NCI-H1092 (cell line): ENCODE results near the gene CNTROB.

Experiments
- DNase-seq: peaks from one replicate; lab custom pipeline; 2025; lab: John Stamatoyannopoulos, UW

CNTROB gene

DNA sequence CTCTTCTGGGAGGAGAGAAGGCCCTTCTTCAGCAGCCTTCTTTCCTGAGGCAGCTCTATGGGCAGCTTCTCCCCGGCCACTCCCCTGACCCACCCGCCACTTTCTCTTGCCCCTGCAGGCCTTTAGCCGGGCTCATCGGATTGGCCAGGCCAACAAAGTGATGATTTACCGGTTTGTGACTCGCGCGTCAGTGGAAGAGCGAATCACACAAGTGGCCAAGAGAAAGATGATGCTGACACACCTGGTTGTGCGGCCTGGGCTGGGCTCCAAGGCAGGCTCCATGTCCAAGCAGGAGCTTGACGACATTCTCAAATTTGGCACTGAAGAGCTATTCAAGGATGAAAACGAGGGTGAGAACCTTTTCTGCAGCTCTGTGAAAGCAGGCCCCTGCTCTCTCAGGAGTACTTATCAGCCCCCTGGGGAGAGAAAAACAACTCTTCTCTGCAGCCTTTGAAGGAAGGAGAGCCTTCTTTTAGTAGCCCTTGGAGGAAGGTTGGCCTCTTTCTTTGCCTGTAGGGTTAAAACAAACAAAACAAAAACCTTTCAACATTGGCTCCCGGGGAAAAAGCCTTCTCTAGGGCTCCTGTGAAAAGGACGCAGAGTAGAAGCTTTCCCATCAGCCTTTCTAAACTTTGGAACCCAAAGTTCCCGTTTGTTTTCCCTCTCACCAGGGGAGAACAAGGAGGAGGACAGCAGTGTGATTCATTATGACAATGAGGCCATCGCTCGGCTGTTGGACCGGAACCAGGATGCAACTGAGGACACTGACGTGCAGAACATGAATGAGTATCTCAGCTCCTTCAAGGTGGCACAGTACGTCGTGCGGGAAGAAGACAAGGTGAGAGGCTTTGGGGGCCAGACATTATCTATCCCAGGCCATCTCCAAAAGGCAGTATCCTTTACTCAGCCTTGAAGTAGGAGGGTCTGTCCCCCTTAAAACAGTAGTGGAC is 28.6 kb upstream of the CNTROB start:
- DNase-seq = no peak

DNA sequence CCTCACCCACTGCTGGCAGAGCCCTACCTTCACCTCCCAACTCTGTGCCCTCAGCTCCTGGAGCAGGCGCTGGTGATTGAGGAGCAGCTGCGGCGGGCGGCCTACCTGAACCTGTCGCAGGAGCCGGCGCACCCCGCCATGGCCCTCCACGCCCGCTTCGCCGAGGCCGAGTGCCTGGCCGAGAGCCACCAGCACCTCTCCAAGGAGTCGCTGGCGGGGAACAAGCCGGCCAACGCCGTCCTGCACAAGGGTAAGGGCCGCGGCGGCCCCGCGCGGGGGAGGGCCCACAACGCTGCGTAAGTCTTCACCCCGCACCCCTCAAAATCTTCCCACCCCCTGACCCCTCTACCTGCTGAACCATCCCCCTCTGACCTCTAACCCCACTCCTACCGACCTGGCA is 22.9 kb upstream of the CNTROB start:
- DNase-seq = no peak

DNA sequence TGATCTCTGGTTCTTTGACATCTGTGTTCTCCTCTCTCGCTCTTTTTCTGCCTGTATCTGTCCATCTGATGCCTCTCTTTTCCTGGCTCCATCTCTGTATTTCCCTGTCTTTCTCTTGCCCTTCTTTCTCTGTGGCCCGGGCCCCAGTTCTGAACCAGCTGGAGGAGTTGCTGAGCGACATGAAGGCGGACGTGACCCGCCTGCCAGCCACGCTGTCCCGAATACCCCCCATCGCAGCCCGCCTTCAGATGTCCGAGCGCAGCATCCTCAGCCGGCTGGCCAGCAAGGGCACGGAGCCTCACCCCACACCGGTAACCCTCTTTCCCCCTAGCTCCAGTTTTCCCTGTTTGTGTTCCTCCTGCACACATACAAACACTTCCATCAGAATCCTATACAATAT is 21.7 kb upstream of the CNTROB start:
- DNase-seq = no peak

DNA sequence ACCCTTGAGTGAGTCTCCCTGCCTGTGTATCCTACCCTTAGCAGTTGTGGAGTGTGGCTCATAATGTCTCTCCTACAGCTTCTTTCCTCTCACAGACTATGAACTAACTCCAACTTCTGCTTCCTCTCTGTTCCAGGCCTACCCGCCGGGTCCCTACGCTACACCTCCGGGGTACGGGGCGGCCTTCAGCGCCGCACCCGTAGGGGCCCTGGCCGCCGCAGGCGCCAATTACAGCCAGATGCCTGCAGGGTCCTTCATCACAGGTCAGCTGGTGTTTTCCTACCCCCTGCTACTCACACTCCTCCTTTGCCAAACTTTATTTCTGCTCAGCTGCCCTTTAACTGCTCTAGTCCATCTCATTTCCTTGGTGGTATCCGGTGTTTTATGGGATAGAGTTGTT is 21.3 kb upstream of the CNTROB start:
- DNase-seq = no peak

DNA sequence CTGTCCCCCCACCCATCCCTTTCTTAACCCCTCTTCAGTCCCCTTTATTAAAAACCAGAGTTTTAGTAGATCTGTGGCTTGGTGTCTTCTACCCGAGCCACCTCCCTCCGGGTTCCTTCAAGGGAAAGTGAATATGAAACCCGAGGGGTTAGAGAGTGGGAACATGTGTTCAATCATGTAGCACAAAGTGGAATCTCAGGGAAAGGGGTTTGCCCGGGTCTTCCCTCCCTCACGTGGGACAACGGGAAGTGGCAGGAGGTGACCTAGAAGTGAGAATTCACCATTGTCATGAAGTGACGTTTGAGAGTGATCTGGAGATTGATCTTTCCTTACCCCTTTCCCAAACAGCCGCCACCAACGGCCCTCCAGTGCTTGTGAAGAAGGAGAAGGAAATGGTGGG is 20.9 kb upstream of the CNTROB start:
- DNase-seq = no peak

DNA sequence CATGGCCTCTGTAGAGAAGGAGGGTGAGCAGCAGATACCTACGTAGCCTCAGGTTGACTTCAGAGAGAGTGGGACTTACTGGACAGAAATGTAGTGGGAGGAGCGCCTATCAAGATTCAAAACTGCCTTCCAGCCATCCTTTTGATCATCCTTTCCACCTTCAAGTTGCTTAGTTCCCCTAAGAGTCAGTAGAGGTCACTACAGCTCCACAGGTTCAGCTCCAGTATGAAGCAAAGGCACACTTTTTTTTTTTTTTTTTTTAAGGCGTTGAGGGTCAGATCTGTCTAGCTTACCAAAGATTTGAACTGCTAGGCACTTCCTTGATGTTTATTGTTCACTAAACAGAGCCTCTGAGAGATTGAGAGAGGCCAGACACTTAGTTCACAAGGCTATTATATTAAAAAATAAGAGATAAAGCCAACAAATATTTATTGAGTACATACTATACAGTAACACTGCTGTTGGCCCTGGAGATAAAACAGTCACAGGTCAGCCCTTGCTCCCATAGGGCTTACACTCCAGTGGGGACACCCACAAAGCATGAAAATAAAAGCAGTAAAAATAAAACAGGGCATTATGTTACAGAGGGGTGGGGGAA is 19.0 kb upstream of the CNTROB start:
- DNase-seq = peak; percentile 12

DNA sequence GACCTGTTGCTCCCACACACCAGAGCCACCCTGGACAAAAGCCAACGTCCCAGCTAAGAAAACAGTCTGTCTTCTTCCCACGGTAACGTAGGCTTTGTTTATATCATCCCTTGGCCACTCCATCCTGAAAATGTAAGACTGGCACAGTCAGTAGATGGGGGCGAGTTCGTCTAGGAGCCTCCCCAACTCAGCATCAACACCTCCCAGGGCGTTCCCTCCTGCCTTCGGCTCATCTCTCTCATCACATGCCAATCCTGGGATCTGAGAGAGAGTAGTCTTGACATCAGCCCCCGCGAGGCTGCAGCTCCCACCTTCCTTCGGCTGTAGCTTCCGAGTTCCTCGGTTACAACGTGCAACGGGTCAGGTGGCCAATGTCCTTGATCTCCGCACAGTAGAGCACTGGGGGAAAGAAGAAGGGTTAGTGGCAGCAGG is 16.8 kb upstream of the CNTROB start:
- DNase-seq = no peak

DNA sequence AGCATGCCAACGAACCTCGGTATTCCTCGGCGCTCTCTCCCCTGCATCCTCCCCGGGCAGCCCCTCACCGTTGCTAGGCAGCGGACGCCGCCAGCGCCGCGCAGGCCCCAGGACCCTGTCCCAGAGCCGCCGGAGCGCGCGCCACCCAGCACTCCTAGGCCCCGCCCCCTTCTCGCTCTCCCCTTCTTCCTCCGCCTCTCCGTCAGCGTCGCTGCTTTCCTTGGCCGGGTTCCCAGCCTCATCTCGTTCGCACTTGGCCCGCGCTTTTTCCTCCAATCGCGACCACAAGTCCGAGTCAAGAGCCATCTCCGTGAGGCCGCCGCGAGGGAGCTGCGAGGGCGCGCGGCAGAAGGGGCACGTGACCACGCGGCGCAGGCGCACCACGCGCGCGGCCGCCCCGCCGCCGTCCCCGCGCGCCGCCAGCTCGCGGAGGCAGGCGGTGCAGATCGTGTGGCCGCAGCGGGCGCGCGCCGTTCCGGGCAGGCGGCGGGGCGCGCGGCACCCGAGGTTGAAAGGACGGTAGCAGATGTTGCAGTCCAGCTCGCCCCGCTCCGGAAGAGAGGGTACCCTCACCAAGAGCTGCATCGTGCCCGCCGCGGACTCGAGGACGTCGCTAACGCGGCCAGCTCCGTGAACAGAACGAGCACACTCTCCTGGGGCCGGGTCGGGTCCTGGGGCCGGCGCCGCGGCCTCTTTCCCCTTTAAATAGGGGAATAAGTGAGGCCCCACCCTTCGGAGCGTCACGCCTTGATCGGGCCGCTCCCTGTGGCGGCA is 16.2 kb upstream of the CNTROB start, which contains the start of gene RNF227:
Gene RNF227 (minus strand): TSS at position 679 of the 774 bp plus-strand sequence. CDS start 94 bp downstream, at position 585.
- peak; percentile 94 for DNase-seq

DNA sequence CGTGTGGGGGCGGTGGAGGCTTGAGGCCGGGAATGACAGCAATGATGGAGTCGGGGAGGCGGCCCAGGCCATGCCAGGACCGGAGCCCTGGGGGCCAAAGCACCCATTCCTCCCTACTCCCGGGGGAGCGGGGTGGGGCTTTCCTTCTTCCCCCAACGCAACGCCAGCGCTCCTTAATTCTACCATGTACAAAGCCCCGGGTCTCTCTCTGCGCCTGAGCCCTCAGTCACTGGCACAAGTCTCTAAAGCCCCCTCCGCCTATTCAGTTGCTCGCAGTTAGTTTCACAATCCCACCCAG is 15.7 kb upstream of the CNTROB start:
- DNase-seq = no peak

DNA sequence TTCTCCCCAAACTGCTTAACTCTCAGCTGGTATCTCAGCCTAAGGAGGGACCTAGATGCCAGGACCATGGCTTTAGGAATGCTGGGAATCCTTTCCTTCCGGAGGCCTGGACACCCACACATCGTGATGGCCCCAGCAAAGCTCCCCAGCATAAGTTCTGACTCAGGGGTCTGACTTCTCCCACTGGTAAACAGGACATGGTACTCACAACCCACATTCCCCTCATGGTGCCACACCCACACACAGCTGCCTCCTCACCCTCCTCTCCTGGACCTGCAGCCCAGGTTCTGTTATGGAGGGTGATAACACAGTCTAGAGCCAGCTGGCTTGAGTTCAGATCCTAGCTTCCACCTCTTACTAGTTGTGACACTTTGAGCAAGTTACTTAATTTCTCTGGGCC is 15.2 kb upstream of the CNTROB start:
- no peak for DNase-seq

DNA sequence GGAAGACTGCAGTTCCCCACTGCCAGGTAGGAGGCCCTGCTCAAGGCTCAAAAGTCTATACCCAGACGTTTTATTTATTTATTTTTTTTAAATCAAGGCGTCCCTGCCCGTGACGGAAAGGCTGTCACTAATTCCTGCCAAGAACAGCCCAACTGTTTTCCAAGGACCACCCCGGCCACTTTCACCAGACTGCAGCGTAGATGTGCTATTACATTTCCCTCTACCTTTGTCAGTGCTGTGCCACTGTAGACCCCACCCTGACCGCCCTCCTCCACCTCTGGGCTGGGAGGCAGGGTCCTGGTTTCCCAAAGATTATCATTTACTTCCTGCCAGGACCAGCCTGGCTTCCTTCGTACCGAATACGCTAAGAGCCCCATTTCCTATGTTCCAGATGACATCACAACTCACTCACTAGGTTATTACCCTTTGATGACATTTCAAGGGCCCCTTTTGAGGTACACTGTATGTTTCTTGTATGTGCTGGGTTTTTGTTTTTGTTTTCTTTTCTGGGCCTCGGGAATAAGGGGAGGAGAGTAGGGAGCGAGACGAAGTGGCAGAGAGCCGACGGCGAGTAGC is 9.6 kb upstream of the CNTROB start:
- no peak for DNase-seq

DNA sequence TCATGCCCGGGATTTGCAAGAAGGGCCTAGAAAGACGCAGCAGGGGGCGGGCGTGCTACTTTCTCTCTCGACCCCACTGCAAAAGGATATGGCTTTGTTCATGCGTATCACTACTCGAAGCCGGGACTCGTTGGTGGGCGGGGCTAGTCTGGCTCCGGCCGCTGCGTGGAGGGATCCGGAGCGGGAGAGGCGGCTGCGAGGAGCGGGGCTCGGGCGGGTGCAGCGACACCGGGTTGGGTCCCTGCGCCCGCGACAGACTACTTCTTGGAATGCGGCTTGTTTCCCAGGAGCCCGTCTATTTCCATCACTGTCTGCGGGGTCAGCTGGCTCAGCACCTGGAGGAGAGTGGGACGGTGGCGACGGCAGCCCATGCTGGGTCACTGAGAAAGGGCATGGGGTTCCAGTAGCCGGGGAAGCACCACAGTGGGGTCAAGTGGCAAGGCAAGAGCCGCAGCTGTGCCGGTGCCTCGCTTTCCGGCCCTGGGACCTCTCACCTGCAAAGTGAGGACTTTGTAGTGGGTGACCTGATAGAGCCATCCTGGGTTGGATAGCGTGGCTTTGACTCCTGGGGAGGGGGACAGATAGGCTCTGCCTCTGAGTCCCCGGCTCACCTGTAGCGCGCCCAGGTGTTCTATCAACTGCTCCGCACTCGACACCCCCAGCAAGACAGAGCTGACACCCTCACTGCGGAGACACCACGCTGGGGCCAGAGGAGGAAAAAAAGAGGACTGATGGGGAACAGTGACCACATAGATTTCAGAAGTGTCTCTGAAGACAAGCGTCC is 9.0 kb upstream of the CNTROB start:
- DNase-seq = no peak

DNA sequence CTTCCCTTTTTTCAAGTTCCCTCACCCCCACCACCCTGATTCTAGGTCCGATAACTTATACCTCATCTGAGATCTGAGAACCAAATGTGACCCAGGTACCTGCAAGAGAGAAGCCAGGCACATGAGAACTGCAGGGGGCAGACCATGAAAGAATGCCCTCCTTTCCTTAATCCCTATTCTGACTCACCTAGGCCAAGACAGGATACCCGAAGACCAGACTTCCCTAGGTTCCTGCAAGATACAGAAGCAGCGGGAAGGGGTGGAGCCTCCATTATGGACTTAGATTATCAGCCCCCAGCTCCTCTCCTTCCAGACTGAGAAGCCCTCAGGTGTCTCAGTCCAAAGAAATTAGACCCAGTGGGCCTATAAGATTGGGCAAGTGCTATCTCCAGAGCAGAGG is 4.4 kb upstream of the CNTROB start:
- DNase-seq = no peak

DNA sequence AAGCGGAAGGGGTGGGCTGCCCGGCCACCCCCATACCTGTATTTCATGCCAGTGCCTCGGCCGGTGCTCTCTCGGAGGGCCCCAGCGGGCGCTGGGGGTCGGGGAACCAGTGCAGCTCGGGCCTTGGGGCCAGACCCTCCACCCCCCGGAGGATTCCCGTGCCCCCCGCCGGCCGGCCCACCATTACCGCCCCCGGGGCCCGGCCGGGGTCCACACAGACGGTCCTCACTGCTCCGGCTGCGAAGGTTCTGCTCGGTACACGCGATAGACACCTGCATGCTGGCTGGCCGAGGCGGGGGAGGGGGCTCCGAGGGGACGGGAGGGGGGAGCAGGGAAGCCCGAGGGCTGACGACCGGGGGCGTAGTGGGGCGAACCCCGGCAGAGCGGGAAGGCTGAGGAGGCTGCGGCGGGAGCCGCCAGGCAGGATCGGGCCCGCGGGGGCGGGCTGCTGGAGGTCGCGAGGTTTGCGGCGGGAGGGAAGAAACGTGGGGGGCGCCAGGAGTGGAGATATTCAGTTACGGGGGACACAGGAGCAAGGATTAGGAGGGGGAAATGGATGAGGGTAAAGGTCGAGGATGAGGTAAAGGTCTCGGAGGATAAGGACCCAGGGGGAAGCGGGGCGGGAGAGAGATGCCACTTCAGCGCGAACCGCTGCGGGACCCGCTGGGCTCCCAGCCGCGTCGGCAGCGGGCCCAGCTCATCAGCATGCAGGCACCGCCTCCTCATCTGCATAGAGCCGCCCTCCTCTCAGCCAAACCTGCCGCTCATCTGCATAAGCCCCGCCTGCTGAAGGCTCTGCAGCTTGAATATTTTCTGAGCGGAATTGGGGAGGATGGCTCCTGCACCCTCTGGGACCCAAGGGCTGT is 2.6 kb upstream of the CNTROB start, which contains the start of gene KCNAB3:
Gene KCNAB3 (minus strand): TSS at position 699 of the 866 bp plus-strand sequence. CDS start 421 bp downstream, at position 278.
- peak; percentile 58 for DNase-seq

DNA sequence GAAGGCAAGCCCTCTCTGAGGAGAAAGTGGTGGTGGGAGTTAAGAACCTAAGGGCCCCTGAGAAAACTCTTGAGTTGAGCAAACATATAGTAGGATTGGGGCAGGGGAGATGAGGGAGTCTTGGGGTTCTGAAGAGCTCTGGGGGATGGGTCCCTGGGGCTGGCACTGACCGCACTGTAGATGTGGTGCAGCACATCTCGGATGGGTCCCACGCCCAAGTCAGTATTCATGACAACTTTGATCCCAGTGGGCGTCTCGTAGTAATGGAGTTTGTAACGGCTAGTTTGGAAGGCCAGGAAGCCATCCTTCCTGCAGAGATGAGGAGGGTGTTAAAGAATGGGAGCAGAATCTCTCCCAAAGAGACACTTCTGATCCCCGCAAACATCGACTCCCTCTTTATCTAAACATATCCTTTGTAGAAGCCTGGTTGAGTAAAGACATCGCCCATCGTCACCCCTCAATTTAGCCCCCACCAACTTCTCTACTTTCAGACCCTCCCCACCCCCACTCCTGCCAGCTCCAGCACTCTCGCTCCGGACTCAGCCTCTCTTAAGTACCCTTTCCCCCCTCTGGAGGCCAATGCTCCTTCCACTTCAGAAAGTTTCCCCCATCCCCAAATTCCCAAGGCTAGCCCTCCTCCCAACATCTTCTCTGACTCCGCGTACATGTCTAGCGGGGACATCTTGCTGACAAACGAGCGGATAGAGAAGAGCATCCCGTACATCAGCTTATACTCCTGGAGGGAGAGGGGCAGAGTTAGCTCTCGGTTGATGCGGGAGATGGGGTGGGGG is 970 bp upstream of the CNTROB start:
- no peak for DNase-seq

DNA sequence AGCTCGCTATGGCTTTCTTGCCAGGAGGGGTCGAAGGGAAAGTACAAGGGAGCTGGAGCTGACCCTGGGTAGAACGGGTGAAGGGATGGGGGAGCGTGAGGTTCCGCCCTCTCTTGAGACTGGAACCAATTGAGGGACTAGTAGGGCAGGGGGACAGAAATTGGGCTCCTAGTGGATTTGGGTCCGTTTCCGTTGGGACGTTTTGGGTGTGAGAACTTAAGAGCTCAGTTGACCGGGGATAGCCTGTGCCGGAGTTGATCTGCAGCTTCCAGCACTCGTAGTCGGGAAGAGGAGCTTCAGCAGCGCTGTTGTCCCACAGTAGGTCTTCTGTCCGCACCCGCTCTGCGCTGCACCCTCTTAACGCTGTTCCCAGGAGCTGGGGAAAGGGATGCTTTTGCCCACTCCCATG is 481 bp downstream of the CNTROB start:
- DNase-seq = no peak

DNA sequence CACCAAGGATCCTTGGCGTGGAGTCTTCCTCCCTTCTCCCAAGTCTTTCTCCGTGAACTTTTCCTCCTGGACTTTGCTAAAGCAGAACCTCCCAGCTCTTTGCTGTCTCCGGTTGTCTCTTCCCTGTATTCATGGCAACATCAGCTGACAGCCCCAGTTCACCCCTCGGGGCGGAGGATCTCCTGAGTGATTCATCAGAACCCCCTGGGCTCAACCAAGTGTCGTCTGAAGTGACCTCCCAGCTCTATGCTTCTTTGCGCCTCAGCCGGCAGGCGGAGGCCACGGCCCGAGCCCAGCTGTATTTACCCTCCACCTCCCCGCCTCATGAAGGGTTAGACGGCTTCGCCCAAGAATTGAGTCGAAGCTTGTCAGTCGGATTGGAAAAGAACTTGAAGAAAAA is 943 bp downstream of the CNTROB start:
- DNase-seq = no peak

DNA sequence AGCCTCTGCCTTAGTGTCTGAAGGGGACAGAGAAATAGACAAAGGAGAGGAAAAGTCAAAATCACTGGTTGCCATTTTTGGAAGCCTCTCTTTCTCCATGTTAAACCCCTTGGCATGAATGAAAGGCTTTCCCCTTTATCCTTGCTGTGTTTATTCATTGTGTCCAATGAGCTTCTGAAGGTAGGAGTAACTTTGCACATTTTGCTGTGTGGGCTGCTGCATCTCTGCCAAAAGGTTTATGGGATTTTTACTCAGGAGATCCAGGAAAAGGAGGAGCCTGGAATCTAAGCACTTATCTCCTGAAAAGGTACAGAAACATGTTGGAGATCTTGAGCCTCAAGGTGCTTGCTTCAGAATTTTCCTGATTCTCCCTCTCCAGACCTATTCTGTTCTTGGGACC is 3.9 kb downstream of the CNTROB start:
- DNase-seq = no peak

DNA sequence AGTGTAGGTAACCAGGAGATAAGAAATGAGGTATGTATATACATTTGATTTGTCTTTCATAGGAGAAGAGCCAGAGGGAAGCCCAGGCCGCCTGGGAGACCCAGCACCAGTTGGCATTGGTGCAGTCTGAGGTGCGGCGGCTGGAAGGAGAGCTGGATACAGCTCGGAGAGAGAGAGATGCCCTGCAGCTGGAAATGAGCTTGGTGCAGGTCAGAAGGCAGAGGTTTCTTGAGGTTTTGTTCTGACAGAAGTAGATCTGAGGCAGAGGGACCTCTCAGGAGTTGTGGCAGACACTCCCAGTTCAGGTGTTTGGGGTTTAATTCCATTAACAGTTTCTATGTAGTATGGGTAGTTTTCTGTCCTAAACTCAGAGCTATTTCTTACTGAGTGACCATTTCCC is 8.0 kb downstream of the CNTROB start:
- DNase-seq = no peak

DNA sequence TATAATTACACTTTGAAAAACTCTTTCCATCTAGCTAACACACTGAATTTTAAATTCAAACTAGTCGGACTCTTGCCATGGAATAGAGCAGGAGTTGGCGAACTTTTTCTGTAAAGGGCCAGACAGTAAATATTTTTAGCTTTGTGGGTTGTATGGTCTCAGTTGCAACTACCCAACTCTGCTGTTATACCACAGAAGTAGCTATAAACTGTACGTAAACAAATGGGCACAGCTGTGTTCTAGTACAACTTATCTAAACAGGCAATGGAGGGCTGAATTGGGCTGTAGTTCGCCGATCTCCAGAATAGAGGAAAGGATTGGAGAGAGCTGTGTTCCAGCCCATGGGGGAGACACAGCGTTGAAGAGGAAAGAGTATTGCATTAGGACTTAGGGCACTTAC is 8.7 kb downstream of the CNTROB start:
- DNase-seq = no peak
